ENCODE data around the gene CHEK1.
A peak's percentile ranks its signal among the peaks of the same experiment; 100 is the strongest.

Gene CHEK1

GRCh38 chr11:125588505-125588904 lies 36.5 kb upstream of the CHEK1 start:
- TF ChIP-seq CTCF (IDR thresholded peaks at IDR 0.05; ENCODE audit: insufficient read depth, missing control alignments): no peak
- FAIRE-seq (no peak), DNase-seq (ENCODE audit: insufficient read length, low spot score) (no peak)

- DNase-seq (ENCODE audit: insufficient read length, low spot score) (no peak), FAIRE-seq (no peak)
- TF ChIP-seq CTCF (IDR thresholded peaks at IDR 0.05; ENCODE audit: insufficient read depth, missing control alignments): no peak
Observed at GRCh38 chr11:125591649-125592304, 33.2 kb upstream of the CHEK1 start.

GRCh38 chr11:125592305-125593113 lies 32.5 kb upstream of the CHEK1 start, which contains the start of gene STT3A:
Gene STT3A, plus strand, starts transcription at chr11:125592852. Its CDS starts 3,064 bp downstream, at chr11:125595916.
- peak; percentile 75 for DNase-seq (ENCODE audit: insufficient read length, low spot score)
- FAIRE-seq: peak; percentile 86
- TF ChIP-seq CTCF (IDR thresholded peaks at IDR 0.05; ENCODE audit: insufficient read depth, missing control alignments): no peak

GRCh38 chr11:125593114-125593820 lies 31.7 kb upstream of the CHEK1 start:
- TF ChIP-seq CTCF (IDR thresholded peaks at IDR 0.05; ENCODE audit: insufficient read depth, missing control alignments): no peak
- FAIRE-seq (no peak), DNase-seq (ENCODE audit: insufficient read length, low spot score) (no peak)

- DNase-seq (ENCODE audit: insufficient read length, low spot score) (no peak), FAIRE-seq (no peak)
- TF ChIP-seq CTCF (IDR thresholded peaks at IDR 0.05; ENCODE audit: insufficient read depth, missing control alignments): no peak
Observed at GRCh38 chr11:125594958-125595357, 30.0 kb upstream of the CHEK1 start.

- TF ChIP-seq CTCF (IDR thresholded peaks at IDR 0.05; ENCODE audit: insufficient read depth, missing control alignments): no peak
- DNase-seq (ENCODE audit: insufficient read length, low spot score) (no peak), FAIRE-seq (no peak)
Observed at GRCh38 chr11:125600663-125601062, 24.3 kb upstream of the CHEK1 start.
